HepG2 (cell line): Measurements from ENCODE around the gene ESPN. TPM values are rescaled to one million over a fixed set of nuclear protein-coding genes. Genes with fewer than 3 reads are reported as not detected.

Source experiments
- ELF4 ChIP-seq: sonication (generic); formaldehyde crosslinking; IDR thresholded peaks from 2 replicates; pipeline ENCODE4 v1.5.0; 2020; ENCODE audit warnings: missing genetic modification reagents, mild to moderate bottlenecking, moderate library complexity, borderline replicate concordance
- FOXM1 ChIP-seq: sonication (generic); formaldehyde crosslinking; IDR thresholded peaks from 2 replicates; pipeline ENCODE4 v1.5.0; 2020; ENCODE audit warnings: missing genetic modification reagents
- KLF15 ChIP-seq: sonication (generic); formaldehyde crosslinking; IDR thresholded peaks from 2 replicates; pipeline ENCODE4 v1.8.1; 2023; ENCODE audit warnings: borderline replicate concordance, mild to moderate bottlenecking, inconsistent platforms, missing genetic modification reagents, mixed read lengths
- NR1H2 ChIP-seq: sonication (generic); formaldehyde crosslinking; IDR thresholded peaks from 2 replicates; pipeline ENCODE4 v1.8.1; 2022; ENCODE audit warnings: low read depth, missing genetic modification reagents, borderline replicate concordance
- PATZ1 ChIP-seq: sonication (generic); formaldehyde crosslinking; IDR thresholded peaks from 2 replicates; pipeline ENCODE4 v1.4.0; 2020; ENCODE audit warnings: missing genetic modification reagents
- SRSF4 ChIP-seq: fragments of 200-400 bp; formaldehyde crosslinking; IDR thresholded peaks from one replicate; pipeline ENCODE4 v1.6.1; 2018; ENCODE audit warnings: mild to moderate bottlenecking, low read depth, low read length, moderate library complexity; ENCODE audit not compliant: poor library complexity, severe bottlenecking
- TBX3 ChIP-seq: fragments of 450-650 bp; IDR thresholded peaks from 2 replicates; pipeline ENCODE4 v1.6.1; 2017; ENCODE audit warnings: antibody characterized with exemption, mild to moderate bottlenecking, inconsistent platforms, borderline replicate concordance
- TRIM22 ChIP-seq: fragments of 450-650 bp; IDR thresholded peaks from 2 replicates; pipeline ENCODE4 v1.6.1; 2017
- ZNF24 ChIP-seq: fragments of 450-650 bp; IDR thresholded peaks from 2 replicates; pipeline ENCODE4 v1.6.1; 2017; ENCODE audit warnings: antibody characterized with exemption, mild to moderate bottlenecking
- ZNF552 ChIP-seq: sonication (generic); formaldehyde crosslinking; IDR thresholded peaks from 2 replicates; pipeline ENCODE4 v1.9.0; 2022; ENCODE audit warnings: missing genetic modification reagents, mild to moderate bottlenecking, borderline replicate concordance
- ZNF7 ChIP-seq: IDR thresholded peaks from 2 replicates; pipeline ENCODE4 v1.6.1; 2016; ENCODE audit warnings: missing biosample characterization, missing genetic modification reagents
- polyA plus RNA-seq, 8 experiments: library from polyadenylated mRNA; depleted of rRNA in 3 of 8; stranded (reverse) in 7 of 8; unstranded in 1 of 8; fragments of >200 nt; fragmentation: Illumina TruSeq in 4 of 8; extraction: Trizol in 4 of 8; gene quantifications; 2 replicates each; pipeline versions ENCODE4 v1.2.1 to v1.2.3, GENCODE V29; 2011 to 2016; ENCODE audit warnings: low read depth in 4 of 8, missing spikeins in 1 of 8, mixed read lengths in 1 of 8; ENCODE audit not compliant: insufficient read depth in 1 of 8
- total RNA-seq, 5 experiments: library from RNA; depleted of rRNA; stranded (reverse); fragments of >200 nt; fragmentation: Illumina TruSeq; extraction: Trizol; gene quantifications; 2 replicates each; pipeline ENCODE4 v1.2.3, GENCODE V29; 2016; ENCODE audit warnings: low read depth in 1 of 5
- TF ChIP-seq, protein P1 (sequence below): sonication (generic); formaldehyde crosslinking; IDR thresholded peaks from 2 replicates; pipeline ENCODE4 v1.5.0; 2020; ENCODE audit warnings: missing genetic modification reagents

Gene ESPN
- total and polyA plus RNA-seq, 2 of the 13 experiments (the other 11 are each of a cell fraction or from before 2014, with no cell fraction given), result 48.6 to 54.2 TPM

DNA sequence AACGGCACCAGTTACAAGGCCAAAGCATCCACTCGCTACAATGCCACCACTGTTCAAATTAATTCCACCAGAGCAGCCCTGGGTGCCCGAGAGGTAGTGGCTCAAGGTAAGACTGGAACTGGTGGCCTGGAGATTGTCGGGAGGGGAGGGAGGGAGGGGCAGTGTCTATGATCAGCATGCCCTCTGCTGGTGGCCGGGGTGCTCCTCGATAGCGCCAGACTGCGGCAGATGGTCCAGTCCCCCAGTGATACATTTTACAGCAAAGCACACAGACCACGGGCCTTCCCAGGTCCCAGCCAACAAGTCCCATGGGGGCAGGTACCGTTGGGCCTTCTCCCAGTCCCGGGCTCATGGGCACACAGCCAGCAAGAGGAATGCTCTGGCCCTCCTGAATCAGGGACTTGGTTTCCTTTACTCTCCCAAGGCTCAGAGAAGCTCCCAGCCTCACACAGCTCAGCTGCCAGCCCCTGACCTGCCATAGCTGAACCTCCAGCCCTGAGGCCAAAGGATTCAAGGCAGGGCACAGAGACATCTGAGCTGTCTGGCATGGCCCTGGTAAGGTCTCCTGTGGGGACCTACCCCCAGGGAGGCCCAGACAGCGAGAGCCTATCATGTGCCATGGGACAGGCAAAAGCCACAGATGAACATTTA lies 46.4 kb upstream of the ESPN start (continued):
- TF ChIP-seq SRSF4 (no peak), ZNF552 (CRISPR knock-in tag) (no peak), FOXM1 (CRISPR knock-in tag) (no peak), KLF15 (CRISPR knock-in tag) (no peak), ZNF7 (CRISPR knock-in tag) (no peak), TBX3 (no peak), PATZ1 (CRISPR knock-in tag) (peak; percentile 46; the same call in 1 of the 2 replicates), ZNF24 (no peak), ELF4 (CRISPR knock-in tag) (no peak), TRIM22 (no peak), NR1H2 (CRISPR knock-in tag) (no peak)
- TF ChIP-seq, protein P1, sequence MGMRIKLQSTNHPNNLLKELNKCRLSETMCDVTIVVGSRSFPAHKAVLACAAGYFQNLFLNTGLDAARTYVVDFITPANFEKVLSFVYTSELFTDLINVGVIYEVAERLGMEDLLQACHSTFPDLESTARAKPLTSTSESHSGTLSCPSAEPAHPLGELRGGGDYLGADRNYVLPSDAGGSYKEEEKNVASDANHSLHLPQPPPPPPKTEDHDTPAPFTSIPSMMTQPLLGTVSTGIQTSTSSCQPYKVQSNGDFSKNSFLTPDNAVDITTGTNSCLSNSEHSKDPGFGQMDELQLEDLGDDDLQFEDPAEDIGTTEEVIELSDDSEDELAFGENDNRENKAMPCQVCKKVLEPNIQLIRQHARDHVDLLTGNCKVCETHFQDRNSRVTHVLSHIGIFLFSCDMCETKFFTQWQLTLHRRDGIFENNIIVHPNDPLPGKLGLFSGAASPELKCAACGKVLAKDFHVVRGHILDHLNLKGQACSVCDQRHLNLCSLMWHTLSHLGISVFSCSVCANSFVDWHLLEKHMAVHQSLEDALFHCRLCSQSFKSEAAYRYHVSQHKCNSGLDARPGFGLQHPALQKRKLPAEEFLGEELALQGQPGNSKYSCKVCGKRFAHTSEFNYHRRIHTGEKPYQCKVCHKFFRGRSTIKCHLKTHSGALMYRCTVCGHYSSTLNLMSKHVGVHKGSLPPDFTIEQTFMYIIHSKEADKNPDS (CRISPR knock-in tag), result no peak
